GM12878 (cell line): ENCODE results near the gene LRFN2. TPM values are rescaled to one million over a fixed set of nuclear protein-coding genes. Genes with fewer than 3 reads are reported as not detected.

Source experiments
- ATAC-seq: fragments of 200-7000 bp; cut with Tn5 transposase; 3 replicates; pipeline ENCODE4 v1.9.1; 2020; ENCODE audit warnings: mild to moderate bottlenecking, moderate library complexity
- BruUV-seq: library from RNA; stranded (reverse); fragments of 400-500 nt; replicated peaks from 2 replicates; lab custom pipeline; 2021; lab: Mats Ljungman, UMichigan
- CTCF ChIA-PET: fragments of 300-600 bp; sonication (Branson Sonifier 250); formaldehyde crosslinking; extraction: SDS; loops from one replicate; lab custom pipeline; 2021; ENCODE audit warnings: inconsistent platforms; lab: Yijun Ruan, JAX
- POLR2A ChIA-PET: fragments of 350-600 bp; formaldehyde crosslinking; extraction: SDS; loops from one replicate; lab custom pipeline; 2021; ENCODE audit warnings: inconsistent platforms; lab: Charles Lee
- RAD21 ChIA-PET: fragments of 300-600 bp; sonication (Branson Sonifier 250); formaldehyde crosslinking; loops from one replicate; lab custom pipeline; 2023; ENCODE audit warnings: antibody characterized with exemption; ENCODE audit not compliant: unreplicated experiment; lab: Charles Lee
- SMC1A ChIA-PET: fragments of 300-600 bp; sonication (Branson Sonifier 250); formaldehyde crosslinking; loops from one replicate; lab custom pipeline; 2023; ENCODE audit not compliant: unreplicated experiment, uncharacterized antibody; lab: Charles Lee
- DNase-seq: peaks from one replicate; pipeline ENCODE4 v3.0.0-alpha.2; 2011; ENCODE audit warnings: low read depth, low spot score
- FAIRE-seq: peaks from 3 replicates; lab custom pipeline; 2011; peaks lifted over from hg19 to GRCh38; lab: Jason Lieb, UNC
- H2AFZ ChIP-seq: 2 replicates; pipeline ENCODE4 v1.6.0; 2011; ENCODE audit warnings: low read depth, low read length, control low read depth; ENCODE audit not compliant: control insufficient read depth
- H3K27ac ChIP-seq: 2 replicates; pipeline ENCODE4 v1.5.1; 2011; ENCODE audit warnings: control low read depth; ENCODE audit not compliant: control insufficient read depth, insufficient read depth
- H3K27me3 ChIP-seq, 2 experiments: replicated peaks in 1 of 2; 2 replicates each; pipeline versions ENCODE4 v1.6.0 to v1.6.1; 2011; ENCODE audit warnings: low read length in 1 of 2; ENCODE audit not compliant: control insufficient read depth in 2 of 2, insufficient read depth in 2 of 2
- H3K36me3 ChIP-seq, 2 experiments: 2 replicates each; pipeline ENCODE4 v1.5.1; 2011; ENCODE audit warnings: low read length in 1 of 2; ENCODE audit not compliant: control insufficient read depth in 2 of 2, insufficient read depth in 2 of 2
- H3K4me1 ChIP-seq: 2 replicates; pipeline ENCODE4 v1.6.1; 2011; ENCODE audit warnings: mild to moderate bottlenecking, low read length, moderate library complexity, mixed read lengths; ENCODE audit not compliant: control insufficient read depth, insufficient read depth
- H3K4me2 ChIP-seq: 2 replicates; pipeline ENCODE4 v1.6.0; 2011; ENCODE audit warnings: control low read depth; ENCODE audit not compliant: control insufficient read depth, insufficient read depth
- H3K4me3 ChIP-seq: fragments of 200-600 bp; sonication (generic); 2 replicates; pipeline ENCODE4 v1.5.1; 2016
- H3K79me2 ChIP-seq: 2 replicates; pipeline ENCODE4 v1.6.0; 2011; ENCODE audit warnings: low read length; ENCODE audit not compliant: control insufficient read depth, insufficient read depth
- H3K9ac ChIP-seq: 2 replicates; pipeline ENCODE4 v1.8.0; 2011; ENCODE audit warnings: low read length, control low read depth, mixed read lengths; ENCODE audit not compliant: control insufficient read depth, insufficient read depth
- H3K9me3 ChIP-seq: replicated peaks from 3 replicates; pipeline ENCODE4 v1.5.1; 2011; ENCODE audit warnings: mild to moderate bottlenecking, low read length; ENCODE audit not compliant: control insufficient read depth, insufficient read depth
- H4K20me1 ChIP-seq: 2 replicates; pipeline ENCODE4 v1.6.0; 2011; ENCODE audit not compliant: control insufficient read depth, insufficient read depth
- BMI1 ChIP-seq: fragments of 450-650 bp; IDR thresholded peaks from 2 replicates; pipeline ENCODE4 v1.6.1; 2016; ENCODE audit warnings: mild to moderate bottlenecking, moderate library complexity, borderline replicate concordance
- CREB1 ChIP-seq: IDR thresholded peaks from 2 replicates; pipeline ENCODE4 v1.6.1; 2012; ENCODE audit warnings: low read depth, mild to moderate bottlenecking, inconsistent platforms
- DPF2 ChIP-seq: fragments of 450-650 bp; IDR thresholded peaks from 2 replicates; pipeline ENCODE4 v1.6.1; 2017; ENCODE audit warnings: mild to moderate bottlenecking
- FOXK2 ChIP-seq: fragments of 450-650 bp; IDR thresholded peaks from 2 replicates; pipeline ENCODE4 v1.6.1; 2017; ENCODE audit warnings: mild to moderate bottlenecking, moderate library complexity
- FOXM1 ChIP-seq: IDR thresholded peaks from 2 replicates; pipeline ENCODE4 v1.6.1; 2012; ENCODE audit warnings: low read depth, mild to moderate bottlenecking, inconsistent platforms, low read length, moderate library complexity
- IKZF1 ChIP-seq: fragments of 450-650 bp; conservative IDR thresholded peaks from 2 replicates; pipeline ENCODE4 v1.6.1; 2017; ENCODE audit warnings: antibody characterized with exemption, mild to moderate bottlenecking
- IRF4 ChIP-seq: IDR thresholded peaks from 2 replicates; pipeline ENCODE4 v1.6.1; 2011; ENCODE audit warnings: low read depth, low read length
- IRF5 ChIP-seq: fragments of 450-650 bp; IDR thresholded peaks from 2 replicates; pipeline ENCODE4 v1.6.1; 2017; ENCODE audit warnings: borderline replicate concordance
- JUND ChIP-seq: IDR thresholded peaks from 2 replicates; pipeline ENCODE4 v1.6.1; 2012; ENCODE audit warnings: low read depth, mild to moderate bottlenecking, low read length, improper control_type of control experiment, moderate library complexity
- NR2C1 ChIP-seq: fragments of 450-650 bp; IDR thresholded peaks from 2 replicates; pipeline ENCODE4 v1.6.1; 2017; ENCODE audit warnings: antibody characterized with exemption, mild to moderate bottlenecking, moderate library complexity
- PAX5 ChIP-seq: IDR thresholded peaks from 2 replicates; pipeline ENCODE4 v1.6.1; 2011; ENCODE audit warnings: low read depth, low read length, borderline replicate concordance
- RB1 ChIP-seq: fragments of 450-650 bp; formaldehyde crosslinking; IDR thresholded peaks from 2 replicates; pipeline ENCODE4 v1.6.1; 2017; ENCODE audit warnings: mild to moderate bottlenecking, borderline replicate concordance
- RFX5 ChIP-seq: IDR thresholded peaks from 2 replicates; pipeline ENCODE4 v1.6.1; 2011; ENCODE audit warnings: low read depth, low read length, improper control_type of control experiment
- SIX5 ChIP-seq: IDR thresholded peaks from 2 replicates; pipeline ENCODE4 v1.6.1; 2011; ENCODE audit warnings: mild to moderate bottlenecking, low read depth, low read length, moderate library complexity; ENCODE audit not compliant: severe bottlenecking
- SKIL ChIP-seq: fragments of 450-650 bp; IDR thresholded peaks from 2 replicates; pipeline ENCODE4 v1.6.1; 2017; ENCODE audit warnings: mild to moderate bottlenecking, low read depth, inconsistent platforms; ENCODE audit not compliant: poor library complexity, severe bottlenecking
- TCF7 ChIP-seq: IDR thresholded peaks from 2 replicates; pipeline ENCODE4 v1.6.1; 2014; ENCODE audit warnings: antibody characterized with exemption, borderline replicate concordance
- USF1 ChIP-seq: IDR thresholded peaks from 2 replicates; pipeline ENCODE4 v1.6.1; 2011; ENCODE audit warnings: borderline replicate concordance, low read depth, mild to moderate bottlenecking, moderate library complexity, mixed read lengths, low read length; ENCODE audit not compliant: insufficient read depth; ENCODE audit errors: extremely low read length
- ZBTB40 ChIP-seq: fragments of 450-650 bp; IDR thresholded peaks from 2 replicates; pipeline ENCODE4 v1.6.1; 2016; ENCODE audit warnings: mild to moderate bottlenecking, moderate library complexity, borderline replicate concordance
- WGBS: methylation state at CpG from one replicate; pipeline ENCODE4 v1.1.6; 2016; ENCODE audit warnings: low lambda C conversion rate; ENCODE audit not compliant: insufficient replicate concordance, insufficient coverage; ENCODE audit errors: missing lambda C conversion rate; 5-methylcytosine and 5-hydroxymethylcytosine counted together
- in situ Hi-C: fragments of 300-500 bp; cut with MboI; formaldehyde crosslinking; loops from 9 replicates; pipeline ENCODE4 v1.14.3; 2018; ENCODE audit warnings: mixed read lengths
- intact Hi-C: fragments of 100-400 bp; cut with micrococcal nuclease; formaldehyde crosslinking; loops from one replicate; pipeline ENCODE4 v1.14.2; 2022; ENCODE audit not compliant: unreplicated experiment
- polyA plus RNA-seq, 11 experiments: library from polyadenylated mRNA; depleted of rRNA in 4 of 11; unstranded in 6 of 11; stranded (reverse) in 5 of 11; fragments of >200 nt; fragmentation: Nextera tagmentation in 4 of 11; fragmentation: Illumina TruSeq in 1 of 11; extraction: Ambion mirVana in 4 of 11; extraction: Trizol in 1 of 11; gene quantifications; 1 replicate in 1 of 11; 2 replicates in 10 of 11; pipeline versions ENCODE4 v1.2.1 to v1.2.3, GENCODE V29; 2011 to 2016; ENCODE audit warnings: inconsistent platforms in 2 of 11, missing spikeins in 2 of 11, low read depth in 1 of 11
- total RNA-seq, 4 experiments: library from RNA; depleted of rRNA in 3 of 4; stranded (reverse); fragments of >200 nt in 3 of 4; fragmentation: Illumina TruSeq in 1 of 4; extraction: Trizol in 1 of 4; gene quantifications; 2 replicates each; pipeline versions ENCODE4 v1.2.1 to v1.2.3, GENCODE V29; 2013 to 2021

LRFN2 gene
- total and polyA plus RNA-seq, 10 of the 15 experiments (the other 5 are each of a cell fraction or from before 2014, with no cell fraction given): not detected

GRCh38 chr6:40634429-40634828 lies 47.3 kb upstream of the LRFN2 start:
- CTCF ChIA-PET: no interaction called here
- FAIRE-seq: no peak
- BruUV-seq: no TSS peak
- TF ChIP-seq CREB1 (no peak), ZBTB40 (no peak), DPF2 (no peak), SIX5 (no peak), FOXK2 (no peak), NR2C1 (no peak), RFX5 (no peak), FOXM1 (no peak), IKZF1 (no peak), TCF7 (no peak), IRF4 (no peak), PAX5 (no peak), IRF5 (no peak), JUND (no peak), BMI1 (no peak), USF1 (no peak), SKIL (no peak), RB1 (no peak)

More at GRCh38 chr6:40634429-40634828, 47.3 kb upstream of the LRFN2 start:
- in situ Hi-C loops: no loop called here
- H4K20me1 ChIP-seq: no peaks in the 10 kb centered on the region
- no peak overlapping the region for H2AFZ ChIP-seq
- no peak overlapping the region for H3K4me3 ChIP-seq
- DNase-seq (no peak), ATAC-seq (no peak)
- H3K4me2 ChIP-seq: no peak overlapping the region
- no peak overlapping the region for H3K9ac ChIP-seq
- peaks cover 0 to 2% of the 10 kb centered on the region in 2 experiments; a peak in 2 of 4 replicates for H3K27me3 ChIP-seq
- H3K9me3 ChIP-seq: no peaks in the 10 kb centered on the region
- intact Hi-C loops: no loop called here
- SMC1A ChIA-PET: no interaction called here
- H3K79me2 ChIP-seq: no peaks in the 10 kb centered on the region
- H3K4me1 ChIP-seq: no peaks in the 10 kb centered on the region
- H3K27ac ChIP-seq: no peak overlapping the region
- H3K36me3 ChIP-seq: no peaks in the 10 kb centered on the region
- WGBS: 17% methylated on average over 3 of the region's 3 CpGs
- POLR2A ChIA-PET: no interaction called here
- RAD21 ChIA-PET: no interaction called here
